Peyer's patch (tissue), 4 donors: ENCODE measurements around the gene MRPL41. TPM values are rescaled to one million over a fixed set of nuclear protein-coding genes. Genes with fewer than 3 reads are reported as not detected.
"Not testable (repeated sequence)": the region's sequence is repeated elsewhere in the genome, so short reads cannot be mapped to it uniquely, and the experiment has no call there.

Source experiments
- DNase-seq, 3 donors: peaks; one replicate each; pipeline ENCODE4 v3.0.0-alpha.2; 2017 to 2019
- H3K27ac ChIP-seq, 4 donors: fragments of 200-600 bp; sonication (generic); one replicate each; pipeline ENCODE4 v1.5.1; 2016 to 2019
- H3K27me3 ChIP-seq, 2 donors: fragments of 200-600 bp; sonication (generic); one replicate each; pipeline ENCODE4 v1.5.1; 2019
- H3K36me3 ChIP-seq, 3 donors: fragments of 200-600 bp; sonication (generic); one replicate each; pipeline ENCODE4 v1.5.1; 2016 to 2019
- H3K4me1 ChIP-seq, 4 donors: fragments of 200-600 bp; sonication (generic); one replicate each; pipeline ENCODE4 v1.5.1; 2016 to 2019
- H3K4me3 ChIP-seq, 4 donors: fragments of 200-600 bp; sonication (generic); 1 replicate in 3 of 4; 2 replicates in 1 of 4; pipeline ENCODE4 v1.5.1; 2016 to 2019; ENCODE audit warnings: mild to moderate bottlenecking in 1 of 4
- H3K9me3 ChIP-seq, 4 donors: fragments of 200-600 bp; sonication (generic); one replicate each; pipeline ENCODE4 v1.5.1; 2016 to 2019; ENCODE audit warnings: mild to moderate bottlenecking in 1 of 4
- POLR2A ChIP-seq, 2 donors: fragments of 450-650 bp; IDR thresholded peaks; one replicate each; pipeline ENCODE4 v1.5.1; 2017; ENCODE audit warnings: antibody characterized with exemption in 2 of 2, mild to moderate bottlenecking in 2 of 2, moderate library complexity in 2 of 2
- total RNA-seq, 4 donors: library from RNA; depleted of rRNA; stranded (reverse); fragments of >200 nt; gene quantifications; one replicate each; pipeline ENCODE4 v1.1.0, GENCODE V29; 2016
- TF ChIP-seq, protein P1 (sequence below), 6 experiments: fragments of 450-650 bp in 4 of 6; fragments of 200-600 bp in 2 of 6; sonication (generic) in 1 of 6; IDR thresholded peaks; one replicate each; pipeline ENCODE4 v1.5.1; 2017 to 2019; ENCODE audit warnings: antibody characterized with exemption in 6 of 6, mild to moderate bottlenecking in 3 of 6, moderate library complexity in 1 of 6

MRPL41 gene
- total RNA-seq, 4 donors from 2014 or later = 55.3 to 89.5 (median 84.8) TPM

DNA sequence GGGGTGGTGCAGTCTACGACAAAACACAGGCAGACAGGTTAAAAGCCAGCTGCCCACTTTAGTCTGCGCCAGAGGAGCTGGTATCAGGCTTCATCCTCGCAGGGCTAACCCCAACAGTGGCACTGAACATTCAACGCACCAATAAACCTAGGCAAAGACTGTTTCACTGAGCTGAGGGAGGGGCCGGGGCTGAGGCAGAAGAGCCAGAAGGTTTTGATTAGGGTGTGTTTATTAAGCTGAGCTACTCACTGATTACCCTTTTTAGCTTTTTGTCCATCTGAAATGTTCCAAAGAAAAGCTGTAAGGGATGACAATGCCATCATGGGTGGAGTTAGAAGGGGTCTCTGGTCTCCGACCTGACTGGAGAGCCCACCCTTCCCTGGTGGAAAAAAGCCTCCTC lies 37.2 kb downstream of the MRPL41 start:
- DNase-seq = no peak
- Histone ChIP-seq H3K9me3 (no peaks in the 10 kb centered on the region), H3K36me3 (peaks cover 0 to 27% (median 0%) of the 10 kb centered on the region in 3 donors), H3K27me3 (no peaks in the 10 kb centered on the region), H3K4me3 (no peak overlapping the region), H3K27ac (no peak overlapping the region), H3K4me1 (peaks cover 0 to 19% (median 11%) of the 10 kb centered on the region in 4 donors)
- TF ChIP-seq POLR2A (IDR thresholded peaks at IDR 0.05) = no peak

DNA sequence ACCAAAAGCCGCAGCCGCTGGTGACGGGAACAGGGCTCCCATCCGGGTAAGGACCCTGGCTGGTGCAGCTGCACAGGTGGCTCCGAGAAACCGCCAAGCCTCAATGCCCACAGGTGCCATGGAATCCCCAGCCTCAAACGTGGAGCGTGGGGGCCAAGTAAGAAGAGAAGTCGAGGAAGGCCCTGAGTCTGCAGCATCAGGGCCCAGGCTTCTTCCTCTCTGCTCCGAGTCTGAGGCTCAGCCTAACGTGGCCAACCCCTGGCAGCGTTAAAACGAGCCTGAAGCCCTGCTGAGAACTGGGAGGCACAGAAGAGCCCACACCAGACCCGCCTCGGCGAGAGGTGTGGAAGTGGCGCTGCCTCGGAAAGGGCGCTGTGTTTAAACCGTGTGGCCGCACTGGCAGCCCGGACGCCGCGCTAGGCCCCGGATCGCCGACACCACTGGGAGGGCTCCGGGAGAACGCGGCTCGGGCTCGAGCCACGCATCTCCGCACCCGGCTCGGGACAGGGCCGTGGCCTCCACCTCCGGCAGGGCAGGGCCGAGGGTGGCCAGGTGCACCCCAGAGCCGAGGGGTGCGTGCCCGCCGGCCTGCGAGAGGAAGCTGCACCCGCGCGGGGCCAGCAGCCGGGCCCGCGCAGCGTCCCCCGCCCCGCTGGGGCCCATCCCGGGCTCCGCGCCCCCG lies 37.9 kb downstream of the MRPL41 start:
- peaks cover 0 to 19% (median 11%) of the 10 kb centered on the region in 4 donors for H3K4me1 ChIP-seq
- H3K27ac ChIP-seq = peak overlapping the region in 2 of 4 donors; percentile 63 to 76
- H3K36me3 ChIP-seq = peaks cover 0 to 27% (median 0%) of the 10 kb centered on the region in 3 donors
- H3K9me3 ChIP-seq = no peaks in the 10 kb centered on the region
- peak overlapping the region; percentile 47 to 94 (median 86) for H3K4me3 ChIP-seq
- peak in 1 of 3 donors; percentile 59 for DNase-seq
- TF ChIP-seq, protein P1, sequence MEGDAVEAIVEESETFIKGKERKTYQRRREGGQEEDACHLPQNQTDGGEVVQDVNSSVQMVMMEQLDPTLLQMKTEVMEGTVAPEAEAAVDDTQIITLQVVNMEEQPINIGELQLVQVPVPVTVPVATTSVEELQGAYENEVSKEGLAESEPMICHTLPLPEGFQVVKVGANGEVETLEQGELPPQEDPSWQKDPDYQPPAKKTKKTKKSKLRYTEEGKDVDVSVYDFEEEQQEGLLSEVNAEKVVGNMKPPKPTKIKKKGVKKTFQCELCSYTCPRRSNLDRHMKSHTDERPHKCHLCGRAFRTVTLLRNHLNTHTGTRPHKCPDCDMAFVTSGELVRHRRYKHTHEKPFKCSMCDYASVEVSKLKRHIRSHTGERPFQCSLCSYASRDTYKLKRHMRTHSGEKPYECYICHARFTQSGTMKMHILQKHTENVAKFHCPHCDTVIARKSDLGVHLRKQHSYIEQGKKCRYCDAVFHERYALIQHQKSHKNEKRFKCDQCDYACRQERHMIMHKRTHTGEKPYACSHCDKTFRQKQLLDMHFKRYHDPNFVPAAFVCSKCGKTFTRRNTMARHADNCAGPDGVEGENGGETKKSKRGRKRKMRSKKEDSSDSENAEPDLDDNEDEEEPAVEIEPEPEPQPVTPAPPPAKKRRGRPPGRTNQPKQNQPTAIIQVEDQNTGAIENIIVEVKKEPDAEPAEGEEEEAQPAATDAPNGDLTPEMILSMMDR (IDR thresholded peaks at IDR 0.05) = no peak
- TF ChIP-seq POLR2A (IDR thresholded peaks at IDR 0.05) = no peak
- H3K27me3 ChIP-seq = no peaks in the 10 kb centered on the region

DNA sequence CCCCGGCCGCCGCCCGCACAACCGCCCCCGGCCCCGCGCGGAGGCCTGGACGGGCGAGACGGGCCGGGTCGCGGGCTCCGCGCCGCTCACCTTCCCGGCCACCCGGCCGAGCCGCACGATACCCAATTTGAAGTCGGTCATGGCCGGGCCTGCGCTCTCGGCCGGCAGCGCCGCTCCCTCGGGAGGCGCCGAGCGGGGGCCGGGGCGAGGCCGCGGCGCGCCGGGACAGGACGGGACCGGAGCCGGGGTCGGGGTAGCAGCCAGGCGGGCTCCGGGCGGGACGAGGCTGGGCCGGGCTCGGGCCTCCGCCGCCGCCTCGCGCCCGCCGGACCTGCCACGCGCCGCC lies 38.4 kb downstream of the MRPL41 start:
- Histone ChIP-seq H3K9me3 (no peaks in the 10 kb centered on the region), H3K27ac (peak overlapping the region in 2 of 4 donors; percentile 63 to 76), H3K27me3 (no peaks in the 10 kb centered on the region), H3K4me1 (peaks cover 0 to 19% (median 11%) of the 10 kb centered on the region in 4 donors), H3K36me3 (peaks cover 0 to 27% (median 0%) of the 10 kb centered on the region in 3 donors), H3K4me3 (peak overlapping the region; percentile 47 to 94 (median 86))
- DNase-seq = no peak
- no peak for TF ChIP-seq POLR2A (IDR thresholded peaks at IDR 0.05)
- TF ChIP-seq, protein P1 (IDR thresholded peaks at IDR 0.05) = no peak

DNA sequence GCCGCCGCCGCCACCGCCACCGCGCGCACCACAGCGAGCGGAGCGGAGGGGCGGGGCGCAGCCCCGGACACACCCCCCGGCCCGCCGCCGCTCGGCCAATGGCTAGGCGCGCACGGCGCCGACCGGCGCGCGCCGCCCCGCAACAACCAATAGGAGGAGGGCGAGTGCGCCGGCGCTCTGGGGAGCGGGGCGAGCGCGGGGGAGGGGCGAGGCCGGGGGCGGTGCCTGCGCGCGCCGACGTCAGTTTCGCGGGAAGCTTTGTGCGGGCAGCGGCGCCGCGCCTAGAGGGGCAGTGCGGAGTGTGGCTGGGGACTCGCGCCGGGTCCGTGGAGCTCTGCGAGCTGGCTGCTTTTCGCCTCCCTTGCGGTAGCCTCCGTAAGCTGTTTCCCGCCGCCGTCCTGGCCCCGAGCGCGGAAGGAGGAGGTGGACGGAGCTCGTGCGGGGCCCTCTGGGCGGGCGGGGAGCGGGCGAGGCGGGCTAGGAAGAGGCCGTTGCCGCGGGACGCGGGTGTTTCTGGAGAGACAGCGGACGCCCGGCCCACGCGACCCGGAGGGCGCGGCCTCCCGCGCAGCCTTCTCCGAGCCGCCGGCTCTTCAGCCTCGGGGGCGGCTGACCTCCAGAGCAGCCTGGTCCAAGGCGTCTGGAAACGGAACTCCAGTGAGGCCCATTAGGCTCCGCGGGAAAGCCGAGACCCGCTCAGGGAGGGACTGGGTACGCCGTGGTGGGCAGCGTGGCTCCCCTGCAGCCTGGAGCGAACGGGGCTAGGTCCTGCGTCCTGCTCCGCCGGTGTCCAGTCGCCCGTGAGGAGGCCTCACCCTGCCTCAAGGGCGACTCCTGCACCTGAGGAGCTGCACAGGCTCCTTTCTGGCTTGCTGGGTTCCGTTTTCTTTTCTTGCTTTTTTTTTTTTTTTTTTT lies 39.0 kb downstream of the MRPL41 start, which contains the start of gene ZMYND19:
Gene ZMYND19 (minus strand): TSS at position 44 of the 915 bp plus-strand sequence. CDS start 249 bp downstream, outside the sequence.
- TF ChIP-seq, protein P1 (IDR thresholded peaks at IDR 0.05) = no peak
- peak in 1 of 2 donors; percentile 37 for TF ChIP-seq POLR2A (IDR thresholded peaks at IDR 0.05)
- H3K4me1 ChIP-seq = peaks cover 0 to 19% (median 11%) of the 10 kb centered on the region in 4 donors
- H3K4me3 ChIP-seq = peak within 1 kb of the TSS; percentile 85 to 94 (median 92)
- H3K9me3 ChIP-seq = no peaks in the 10 kb centered on the region
- H3K27me3 ChIP-seq = no peaks in the 10 kb centered on the region
- peak; percentile 82 to 94 (median 94) for DNase-seq
- H3K27ac ChIP-seq = peak within 1 kb of the TSS; percentile 66 to 79 (median 74)
- peaks cover 0 to 24% (median 0%) of the 10 kb centered on the region in 3 donors for H3K36me3 ChIP-seq

DNA sequence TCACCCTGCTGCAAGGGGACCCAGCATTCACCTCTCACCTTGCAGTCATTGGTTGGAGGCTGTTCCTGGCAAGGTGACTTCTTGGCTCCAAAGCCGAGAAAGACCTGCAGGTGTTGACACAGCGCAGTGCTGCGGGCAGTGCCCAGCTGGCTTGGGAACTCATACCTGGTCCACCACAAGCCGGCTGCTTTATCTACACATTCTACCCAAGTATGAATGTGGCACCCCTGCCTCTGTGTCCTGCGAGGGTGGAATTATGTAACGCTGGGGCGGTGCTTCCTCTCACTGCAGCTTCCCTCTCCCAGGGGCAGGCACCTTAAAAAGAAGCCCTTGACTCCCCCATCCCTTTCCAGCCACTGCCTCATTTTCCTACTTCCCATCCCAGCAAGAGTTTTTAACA lies 41.1 kb downstream of the MRPL41 start:
- Histone ChIP-seq H3K27ac (no peak overlapping the region), H3K36me3 (peaks cover 0 to 7% (median 0%) of the 10 kb centered on the region in 3 donors), H3K27me3 (no peaks in the 10 kb centered on the region), H3K9me3 (no peaks in the 10 kb centered on the region), H3K4me1 (peaks cover 0 to 19% (median 11%) of the 10 kb centered on the region in 4 donors), H3K4me3 (no peak overlapping the region)
- DNase-seq = no peak
- TF ChIP-seq POLR2A (IDR thresholded peaks at IDR 0.05) = no peak

DNA sequence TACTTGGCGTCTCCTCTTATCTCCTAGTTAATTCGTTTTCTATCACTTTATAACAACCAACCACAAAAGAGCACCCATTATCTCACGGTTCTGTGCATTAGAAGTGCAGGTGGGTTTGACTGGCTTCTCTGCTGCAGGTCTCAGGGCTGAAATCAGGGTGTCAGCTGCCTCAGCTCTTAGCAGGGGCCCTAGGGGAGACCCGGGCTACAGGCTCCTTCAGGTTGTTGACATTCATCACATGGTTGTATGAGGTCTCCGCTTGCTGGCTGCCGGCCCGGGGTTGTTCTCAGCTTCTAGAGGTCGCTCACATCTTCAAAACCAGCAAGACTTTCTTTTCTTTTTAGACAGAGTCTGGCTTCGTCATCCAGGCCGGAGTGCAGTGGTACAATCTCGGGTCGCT lies 41.5 kb downstream of the MRPL41 start:
- Histone ChIP-seq H3K27ac (no peak overlapping the region), H3K4me3 (no peak overlapping the region), H3K4me1 (peaks cover 0 to 19% (median 11%) of the 10 kb centered on the region in 4 donors), H3K9me3 (no peaks in the 10 kb centered on the region), H3K27me3 (no peaks in the 10 kb centered on the region), H3K36me3 (peaks cover 0 to 3% (median 0%) of the 10 kb centered on the region in 3 donors)
- DNase-seq = no peak
- no peak for TF ChIP-seq POLR2A (IDR thresholded peaks at IDR 0.05)
- TF ChIP-seq, protein P1 (IDR thresholded peaks at IDR 0.05) = no peak

DNA sequence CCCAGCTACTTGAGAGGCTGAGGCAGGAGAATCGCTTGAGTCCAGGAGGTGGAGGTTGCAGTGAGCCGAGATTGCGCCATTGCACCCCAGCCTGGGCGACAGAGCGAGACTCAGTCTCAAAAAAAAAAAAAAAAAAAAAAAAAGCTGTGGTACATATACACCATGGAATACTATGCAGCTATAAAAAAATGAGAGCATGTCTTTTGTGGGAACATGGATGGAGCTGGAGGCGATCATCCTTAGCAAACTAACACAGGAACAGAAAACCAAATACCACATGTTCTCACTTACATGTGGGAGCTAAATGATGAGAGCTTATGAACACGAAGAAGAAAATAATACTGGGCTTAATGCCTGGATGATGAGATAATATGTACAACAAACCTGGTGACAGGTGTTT lies 44.9 kb downstream of the MRPL41 start:
- DNase-seq, H3K27me3 ChIP-seq, H3K9me3 ChIP-seq, H3K36me3 ChIP-seq, H3K27ac ChIP-seq, H3K4me1 ChIP-seq, H3K4me3 ChIP-seq: not testable (repeated sequence)
